Mucosa of rectum (tissue), 2 donors: Measurements from ENCODE around the gene ARHGAP23.

Source experiments
- H3K27ac ChIP-seq, 2 donors: one replicate each; pipeline ENCODE4 v1.7.0; 2013; ENCODE audit warnings: inconsistent platforms in 2 of 2, low read depth in 2 of 2, low read length in 2 of 2
- H3K27me3 ChIP-seq, 2 donors: one replicate each; pipeline ENCODE4 v1.7.0; 2013; ENCODE audit warnings: low read length in 2 of 2; ENCODE audit not compliant: control insufficient read depth in 2 of 2, insufficient read depth in 2 of 2
- H3K36me3 ChIP-seq, 2 donors: one replicate each; pipeline ENCODE4 v1.7.0; 2013; ENCODE audit warnings: low read length in 2 of 2; ENCODE audit not compliant: control insufficient read depth in 2 of 2, insufficient read depth in 2 of 2
- H3K4me1 ChIP-seq, 2 donors: one replicate each; pipeline ENCODE4 v1.7.0; 2013; ENCODE audit warnings: low read length in 2 of 2, mild to moderate bottlenecking in 1 of 2; ENCODE audit not compliant: control insufficient read depth in 2 of 2, insufficient read depth in 2 of 2
- H3K4me3 ChIP-seq, 2 donors: one replicate each; pipeline ENCODE4 v1.7.0; 2013; ENCODE audit warnings: low read length in 2 of 2
- H3K9ac ChIP-seq, 2 donors: one replicate each; pipeline ENCODE4 v1.7.0; 2013; ENCODE audit warnings: low read length in 2 of 2, low read depth in 1 of 2, mild to moderate bottlenecking in 1 of 2
- H3K9me3 ChIP-seq, 2 donors: one replicate each; pipeline ENCODE4 v1.7.0; 2013; ENCODE audit warnings: low read length in 2 of 2; ENCODE audit not compliant: control insufficient read depth in 2 of 2
- donor health status: healthy.
- donor health status: Normal muscosa, but diverticular disease.

The ARHGAP23 gene, protein sequence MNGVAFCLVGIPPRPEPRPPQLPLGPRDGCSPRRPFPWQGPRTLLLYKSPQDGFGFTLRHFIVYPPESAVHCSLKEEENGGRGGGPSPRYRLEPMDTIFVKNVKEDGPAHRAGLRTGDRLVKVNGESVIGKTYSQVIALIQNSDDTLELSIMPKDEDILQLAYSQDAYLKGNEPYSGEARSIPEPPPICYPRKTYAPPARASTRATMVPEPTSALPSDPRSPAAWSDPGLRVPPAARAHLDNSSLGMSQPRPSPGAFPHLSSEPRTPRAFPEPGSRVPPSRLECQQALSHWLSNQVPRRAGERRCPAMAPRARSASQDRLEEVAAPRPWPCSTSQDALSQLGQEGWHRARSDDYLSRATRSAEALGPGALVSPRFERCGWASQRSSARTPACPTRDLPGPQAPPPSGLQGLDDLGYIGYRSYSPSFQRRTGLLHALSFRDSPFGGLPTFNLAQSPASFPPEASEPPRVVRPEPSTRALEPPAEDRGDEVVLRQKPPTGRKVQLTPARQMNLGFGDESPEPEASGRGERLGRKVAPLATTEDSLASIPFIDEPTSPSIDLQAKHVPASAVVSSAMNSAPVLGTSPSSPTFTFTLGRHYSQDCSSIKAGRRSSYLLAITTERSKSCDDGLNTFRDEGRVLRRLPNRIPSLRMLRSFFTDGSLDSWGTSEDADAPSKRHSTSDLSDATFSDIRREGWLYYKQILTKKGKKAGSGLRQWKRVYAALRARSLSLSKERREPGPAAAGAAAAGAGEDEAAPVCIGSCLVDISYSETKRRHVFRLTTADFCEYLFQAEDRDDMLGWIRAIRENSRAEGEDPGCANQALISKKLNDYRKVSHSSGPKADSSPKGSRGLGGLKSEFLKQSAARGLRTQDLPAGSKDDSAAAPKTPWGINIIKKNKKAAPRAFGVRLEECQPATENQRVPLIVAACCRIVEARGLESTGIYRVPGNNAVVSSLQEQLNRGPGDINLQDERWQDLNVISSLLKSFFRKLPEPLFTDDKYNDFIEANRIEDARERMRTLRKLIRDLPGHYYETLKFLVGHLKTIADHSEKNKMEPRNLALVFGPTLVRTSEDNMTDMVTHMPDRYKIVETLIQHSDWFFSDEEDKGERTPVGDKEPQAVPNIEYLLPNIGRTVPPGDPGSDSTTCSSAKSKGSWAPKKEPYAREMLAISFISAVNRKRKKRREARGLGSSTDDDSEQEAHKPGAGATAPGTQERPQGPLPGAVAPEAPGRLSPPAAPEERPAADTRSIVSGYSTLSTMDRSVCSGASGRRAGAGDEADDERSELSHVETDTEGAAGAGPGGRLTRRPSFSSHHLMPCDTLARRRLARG (N-terminal part only)

DNA sequence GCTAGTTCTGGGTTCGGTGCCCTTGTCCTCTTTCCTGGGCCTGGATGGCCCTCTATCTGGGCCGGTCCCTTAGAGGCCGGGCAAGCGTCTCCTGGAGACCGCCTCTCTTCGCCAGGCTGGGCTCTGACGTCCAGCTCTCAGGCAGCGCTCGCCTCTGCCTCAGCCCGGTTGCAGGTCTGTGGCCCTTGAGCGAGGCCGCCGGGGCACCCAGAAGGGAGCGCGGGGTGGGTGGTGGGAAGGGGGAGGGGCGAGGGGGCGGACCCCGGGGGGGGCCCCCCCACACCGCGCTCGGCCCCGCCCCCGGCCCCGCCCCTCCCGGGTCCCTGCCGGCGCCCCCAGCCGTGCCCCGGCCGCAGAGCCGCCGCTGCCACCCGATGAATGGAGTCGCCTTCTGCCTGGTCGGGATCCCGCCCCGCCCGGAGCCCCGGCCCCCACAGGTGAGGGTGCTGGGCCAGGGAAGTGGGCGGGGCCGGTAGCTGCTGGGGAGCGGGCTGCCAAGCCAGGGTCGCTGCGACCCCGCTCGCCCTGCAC is at the start of gene ARHGAP23:
Gene ARHGAP23, plus strand, starts transcription at position 353 of the 531 bp plus-strand sequence. Its CDS starts 22 bp downstream, at position 375.
- Histone ChIP-seq H3K27ac (peak within 1 kb of the TSS; percentile 56 to 80), H3K9me3 (no peaks in the 10 kb centered on the region), H3K9ac (peak within 1 kb of the TSS; percentile 36 to 72), H3K27me3 (peaks cover 3 to 7% of the 10 kb centered on the region in 2 donors), H3K36me3 (no peaks in the 10 kb centered on the region), H3K4me3 (peak within 1 kb of the TSS; percentile 62 to 71), H3K4me1 (peaks cover 9 to 22% of the 10 kb centered on the region in 2 donors)

DNA sequence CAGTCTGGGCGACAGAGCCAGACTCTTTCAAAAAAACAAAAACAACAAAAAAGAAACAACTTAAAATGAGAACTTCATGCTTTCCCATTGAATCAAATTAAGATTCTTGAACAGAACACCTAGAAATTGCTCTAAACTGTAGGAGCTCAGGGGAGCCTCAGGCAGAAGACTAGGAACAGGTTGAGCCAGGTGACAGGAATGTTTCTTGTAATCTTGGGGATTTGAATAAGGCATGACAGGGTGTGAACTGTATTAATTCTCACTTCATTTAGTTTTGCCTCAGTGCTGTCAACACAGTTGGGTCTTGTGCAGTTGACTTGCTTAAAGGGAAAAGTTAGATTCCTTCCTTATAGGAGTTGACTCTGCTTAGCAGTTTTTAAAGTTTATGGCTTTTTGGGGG is 48.8 kb upstream of the ARHGAP23 start:
- H3K9ac ChIP-seq, result no peak overlapping the region
- H3K27me3 ChIP-seq, result no peaks in the 10 kb centered on the region
- H3K36me3 ChIP-seq, result peaks cover 7 to 39% of the 10 kb centered on the region in 2 donors
- H3K4me3 ChIP-seq, result no peak overlapping the region
- H3K4me1 ChIP-seq, result no peaks in the 10 kb centered on the region
- no peak overlapping the region for H3K27ac ChIP-seq
- H3K9me3 ChIP-seq, result no peaks in the 10 kb centered on the region

DNA sequence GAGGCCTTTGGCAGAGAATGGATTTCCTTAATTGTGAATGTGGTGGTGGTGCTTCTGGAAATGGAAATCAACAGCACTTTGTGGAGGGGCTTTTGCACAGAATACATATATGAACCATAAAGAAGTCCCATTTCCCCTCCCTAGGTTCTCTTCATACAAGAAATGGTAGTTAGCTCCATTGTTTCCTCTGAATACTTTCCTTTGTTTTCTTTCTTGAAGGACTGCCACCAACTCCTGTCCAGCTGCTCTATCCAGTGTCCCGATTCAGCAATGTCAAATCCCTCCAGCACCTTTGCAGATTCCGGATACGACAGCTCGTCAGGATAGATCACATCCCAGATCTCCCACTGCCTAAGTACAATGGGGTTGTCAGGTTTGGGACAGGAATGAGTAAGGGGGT is 33.2 kb upstream of the ARHGAP23 start:
- H3K9me3 ChIP-seq, result no peaks in the 10 kb centered on the region
- no peak overlapping the region for H3K27ac ChIP-seq
- H3K27me3 ChIP-seq, result no peaks in the 10 kb centered on the region
- no peak overlapping the region for H3K9ac ChIP-seq
- H3K4me3 ChIP-seq, result no peak overlapping the region
- peaks cover 32 to 39% of the 10 kb centered on the region in 2 donors for H3K36me3 ChIP-seq
- H3K4me1 ChIP-seq, result no peaks in the 10 kb centered on the region

DNA sequence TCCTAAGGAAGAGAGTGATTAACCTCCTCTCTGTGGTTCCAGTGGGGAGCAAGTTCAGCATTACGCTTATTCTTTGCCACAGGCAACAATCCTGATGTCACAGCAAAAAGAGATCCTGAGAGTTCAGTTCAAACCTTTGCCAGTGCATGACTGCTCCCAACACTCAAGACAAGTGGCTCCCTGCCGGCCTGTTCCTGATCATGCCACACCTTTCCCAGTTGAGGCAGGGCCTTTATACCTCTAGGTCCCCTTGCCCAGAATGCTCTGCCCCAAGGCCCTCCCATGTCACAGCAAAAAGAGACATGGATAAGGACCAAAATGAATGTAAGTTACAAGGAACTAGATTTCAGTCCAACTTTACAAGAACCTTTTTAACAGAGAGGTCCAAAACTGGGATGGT is 31.0 kb upstream of the ARHGAP23 start:
- no peak overlapping the region for H3K9ac ChIP-seq
- no peak overlapping the region for H3K4me3 ChIP-seq
- no peak overlapping the region for H3K27ac ChIP-seq
- H3K9me3 ChIP-seq, result no peaks in the 10 kb centered on the region
- peaks cover 48 to 53% of the 10 kb centered on the region in 2 donors for H3K36me3 ChIP-seq
- H3K27me3 ChIP-seq, result no peaks in the 10 kb centered on the region
- no peaks in the 10 kb centered on the region for H3K4me1 ChIP-seq

DNA sequence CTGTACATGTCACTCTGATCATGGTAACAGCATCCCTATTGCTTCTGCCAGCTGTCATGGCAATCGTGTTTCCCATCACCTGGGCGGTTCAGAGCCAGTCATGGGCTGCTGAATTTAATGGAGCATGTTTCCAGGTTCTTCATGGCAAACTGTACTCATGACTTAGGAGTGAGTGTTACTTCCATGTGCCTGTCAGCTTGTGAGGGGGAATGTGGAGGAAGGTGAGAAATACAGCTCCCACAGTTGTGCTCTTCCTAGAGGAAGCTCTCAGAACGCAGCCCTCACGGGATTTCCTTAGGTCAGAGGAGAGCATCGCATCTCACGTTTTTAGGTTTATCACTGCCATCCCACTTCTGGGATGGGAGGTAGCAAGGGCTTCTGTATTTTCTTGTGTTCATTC is 28.0 kb upstream of the ARHGAP23 start:
- Histone ChIP-seq H3K9me3 (no peaks in the 10 kb centered on the region), H3K27me3 (no peaks in the 10 kb centered on the region), H3K9ac (no peak overlapping the region), H3K4me3 (no peak overlapping the region), H3K36me3 (peaks cover 44 to 50% of the 10 kb centered on the region in 2 donors), H3K27ac (no peak overlapping the region), H3K4me1 (no peaks in the 10 kb centered on the region)

DNA sequence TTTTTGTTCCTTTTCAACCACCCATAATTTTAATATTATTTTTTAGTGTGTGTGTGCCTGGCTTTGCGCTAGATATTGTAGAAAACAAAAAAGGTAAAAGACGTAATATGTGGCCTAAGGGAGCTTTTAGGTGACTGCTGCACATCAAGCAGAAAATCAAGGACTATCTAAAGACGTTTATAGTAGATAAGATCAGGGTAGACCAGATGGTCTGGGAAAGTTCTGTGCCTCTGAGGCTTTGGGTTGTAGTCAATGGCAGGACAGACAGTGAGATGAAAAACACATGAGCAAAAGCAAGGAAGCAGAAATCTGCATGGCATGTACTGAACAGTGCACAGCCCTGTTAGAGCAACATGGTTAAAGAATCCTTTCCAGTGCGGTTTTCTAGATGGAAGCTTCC is 26.8 kb upstream of the ARHGAP23 start:
- no peak overlapping the region for H3K9ac ChIP-seq
- H3K4me1 ChIP-seq, result no peaks in the 10 kb centered on the region
- no peak overlapping the region for H3K27ac ChIP-seq
- no peak overlapping the region for H3K4me3 ChIP-seq
- peaks cover 33 to 38% of the 10 kb centered on the region in 2 donors for H3K36me3 ChIP-seq
- no peaks in the 10 kb centered on the region for H3K9me3 ChIP-seq
- H3K27me3 ChIP-seq, result no peaks in the 10 kb centered on the region

DNA sequence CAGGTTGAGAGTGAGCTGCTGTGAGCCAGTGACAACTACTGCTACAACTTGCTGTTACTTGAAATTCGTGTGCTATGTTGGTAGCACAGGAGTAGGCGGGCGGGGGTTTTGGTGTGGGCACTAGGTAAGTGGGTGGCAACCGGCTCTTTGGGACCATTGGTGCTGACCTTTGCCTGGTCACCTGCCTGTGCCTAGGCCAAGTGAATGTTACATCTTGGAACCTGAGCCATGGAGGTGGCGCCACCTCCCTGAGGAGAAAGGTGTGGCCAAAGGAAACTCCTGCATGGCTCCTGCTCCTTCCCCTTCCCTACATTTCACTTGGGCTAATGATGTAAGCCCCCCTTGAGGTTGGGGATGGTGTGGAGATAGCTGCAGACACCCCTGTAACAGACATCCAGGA is 25.4 kb upstream of the ARHGAP23 start:
- H3K4me3 ChIP-seq, result no peak overlapping the region
- no peaks in the 10 kb centered on the region for H3K4me1 ChIP-seq
- no peaks in the 10 kb centered on the region for H3K9me3 ChIP-seq
- peaks cover 22 to 25% of the 10 kb centered on the region in 2 donors for H3K36me3 ChIP-seq
- H3K27ac ChIP-seq, result no peak overlapping the region
- H3K27me3 ChIP-seq, result no peaks in the 10 kb centered on the region
- H3K9ac ChIP-seq, result no peak overlapping the region

DNA sequence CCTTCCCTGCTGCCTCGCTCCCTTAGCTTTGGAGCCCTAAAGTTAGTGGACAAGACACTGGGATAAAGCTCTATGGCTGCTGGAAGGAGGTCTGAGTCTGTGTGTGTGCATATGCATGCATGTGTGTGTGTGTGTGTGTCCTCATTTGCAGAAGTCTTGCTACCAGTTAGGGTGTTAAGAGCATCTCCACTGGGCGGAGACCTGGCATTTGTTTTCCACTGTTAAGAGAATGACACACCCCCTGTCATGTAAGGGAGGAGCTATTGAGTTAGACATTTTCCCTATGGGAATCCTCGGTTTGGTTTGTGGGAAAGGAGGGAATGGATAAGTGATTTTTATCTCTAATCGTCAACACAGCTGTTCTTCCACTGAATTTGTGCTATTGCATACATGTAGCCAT is 24.8 kb upstream of the ARHGAP23 start:
- H3K36me3 ChIP-seq, result peaks cover 20 to 25% of the 10 kb centered on the region in 2 donors
- no peak overlapping the region for H3K27ac ChIP-seq
- no peaks in the 10 kb centered on the region for H3K4me1 ChIP-seq
- H3K4me3 ChIP-seq, result no peak overlapping the region
- H3K9me3 ChIP-seq, result no peaks in the 10 kb centered on the region
- no peaks in the 10 kb centered on the region for H3K27me3 ChIP-seq
- no peak overlapping the region for H3K9ac ChIP-seq

DNA sequence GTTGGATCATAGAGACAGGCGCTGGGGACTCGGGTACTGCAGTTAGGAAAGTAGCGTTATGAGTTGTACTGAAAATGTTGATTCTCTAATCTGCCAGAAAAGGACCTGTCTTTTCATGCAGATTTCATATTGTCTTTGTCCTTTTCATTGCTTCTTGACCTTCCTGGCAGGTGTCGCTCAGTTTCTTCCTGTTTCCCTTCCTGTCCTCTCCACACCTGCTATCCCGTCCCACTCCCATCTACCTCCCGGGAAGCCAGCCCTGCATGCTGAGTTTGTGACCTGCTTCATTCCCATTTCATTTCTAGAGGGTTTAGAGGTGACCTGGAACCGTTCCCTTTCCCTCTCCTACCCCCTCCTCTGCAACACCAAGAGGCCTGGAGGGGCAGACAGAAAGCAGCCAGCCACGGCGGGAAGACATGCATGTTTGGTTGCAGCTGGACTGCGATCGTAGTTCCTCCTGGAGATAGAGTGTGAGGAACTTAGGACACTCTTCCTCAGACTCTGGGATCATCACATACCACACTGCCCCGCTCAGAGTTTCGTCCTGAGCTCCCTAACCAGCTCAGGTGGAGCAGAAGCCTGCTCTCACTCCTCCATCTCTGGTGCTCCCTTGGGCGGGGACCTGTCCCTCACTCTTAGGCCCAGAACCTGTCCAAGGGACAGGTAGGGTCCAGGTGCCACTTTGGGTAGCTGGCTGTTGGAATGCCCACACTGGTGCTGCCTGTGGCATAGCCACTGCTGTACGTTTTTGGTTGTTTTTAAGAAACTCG is 23.9 kb upstream of the ARHGAP23 start:
- no peak overlapping the region for H3K4me3 ChIP-seq
- no peaks in the 10 kb centered on the region for H3K9me3 ChIP-seq
- peaks cover 20 to 22% of the 10 kb centered on the region in 2 donors for H3K36me3 ChIP-seq
- no peaks in the 10 kb centered on the region for H3K27me3 ChIP-seq
- no peak overlapping the region for H3K27ac ChIP-seq
- H3K4me1 ChIP-seq, result no peaks in the 10 kb centered on the region
- H3K9ac ChIP-seq, result no peak overlapping the region
